UCSD-AML1 (cell line): Measurements from ENCODE around the gene FGF5.
A peak's percentile ranks its signal among the peaks of the same experiment; 100 is the strongest.

Experiments used
- DNase-seq: peaks from one replicate; lab custom pipeline; 2025; ENCODE audit not compliant: unreplicated experiment; lab: John Stamatoyannopoulos, UW

FGF5 gene

GRCh38 chr4:80335226-80335553, 68.7 kb downstream of the FGF5 start:
- DNase-seq, result no peak

DNA sequence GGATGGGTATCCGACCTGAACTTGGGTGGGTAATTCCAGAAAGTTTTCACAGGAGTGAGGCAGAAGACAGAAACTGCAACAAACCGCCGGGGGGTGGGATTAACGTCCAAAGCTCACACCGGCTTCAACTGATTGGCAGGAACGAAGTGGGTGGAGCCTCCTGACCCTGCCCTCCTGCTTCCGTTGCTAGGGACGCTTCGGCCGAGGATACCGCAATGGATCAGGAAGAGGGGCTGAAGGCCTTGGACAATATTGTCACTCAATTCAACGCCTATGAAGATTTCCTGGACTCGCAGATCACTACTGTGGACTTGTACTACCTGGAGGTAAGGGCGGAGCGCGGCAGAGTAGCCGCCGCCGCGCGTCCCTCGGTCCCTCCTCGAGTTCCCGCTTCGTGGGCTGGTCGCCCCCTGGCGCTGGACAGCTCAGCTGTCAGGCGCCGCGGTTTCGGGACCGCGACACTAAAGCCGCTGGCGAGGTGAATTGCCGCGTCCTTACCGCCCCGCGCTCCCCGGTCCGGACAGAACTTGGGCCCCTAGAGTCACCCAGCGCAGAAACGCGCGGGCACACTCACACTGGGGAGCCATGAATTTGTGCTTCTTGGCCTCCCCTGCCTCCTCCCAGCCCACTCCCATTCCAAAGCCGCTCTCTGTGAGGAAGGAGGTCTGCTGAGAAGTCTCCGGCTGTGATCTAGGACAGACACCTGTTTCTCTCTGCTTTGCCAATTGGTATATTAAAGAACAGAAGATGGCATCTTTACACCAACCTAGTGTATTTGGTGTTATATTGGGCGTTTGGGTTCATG, 69.3 kb downstream of the FGF5 start, which contains the start of gene CFAP299:
TSS of gene CFAP299 (plus strand) at position 177 of the 805 bp plus-strand sequence.
- DNase-seq, result peak; percentile 61

DNA sequence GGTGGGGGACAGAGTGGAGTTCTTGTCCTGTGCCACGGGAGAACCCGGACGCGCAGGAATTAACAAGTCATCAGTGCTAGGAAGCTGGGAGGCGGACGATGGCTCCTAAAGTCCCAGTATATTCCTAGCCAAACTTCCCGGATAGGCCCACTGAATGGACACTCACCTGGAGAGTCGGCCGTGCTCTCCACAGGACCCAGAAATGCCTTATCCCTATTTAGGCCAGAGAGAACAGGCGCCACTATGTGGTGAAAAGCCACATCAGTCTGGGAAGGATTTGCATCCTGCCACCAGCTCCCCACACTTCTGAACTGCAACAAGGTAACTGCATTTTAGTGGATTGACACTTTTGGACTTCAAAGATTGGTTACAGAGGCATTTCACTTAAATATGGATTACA, 70.1 kb downstream of the FGF5 start:
- peak; percentile 18 for DNase-seq

GRCh38 chr4:80340036-80340435, 73.6 kb downstream of the FGF5 start:
- DNase-seq, result no peak
